ENCODE data around the gene CRYBG2.
"Not testable (repeated sequence)": the region's sequence is repeated elsewhere in the genome, so short reads cannot be mapped to it uniquely, and the experiment has no call there.

CRYBG2 gene

GRCh38 chr1:26336477-26337205 lies 17.3 kb downstream of the CRYBG2 start:
- in situ Hi-C loops (cut with HindIII; ENCODE audit: low pct_unique_long_range_greater_than_20kb, low sequenced_read_pairs), result no loop called here
- no peak for TF ChIP-seq JUND (IDR thresholded peaks at IDR 0.05; ENCODE audit: low read depth)
- peak; percentile 88 to 94 for DNase-seq (ENCODE audit: low read depth in 1 of 2, low spot score in 1 of 2)

- DNase-seq (ENCODE audit: low read depth in 1 of 2, low spot score in 1 of 2), result no peak
- in situ Hi-C loops (cut with HindIII; ENCODE audit: low pct_unique_long_range_greater_than_20kb, low sequenced_read_pairs), result no loop called here
- no peak for TF ChIP-seq JUND (IDR thresholded peaks at IDR 0.05; ENCODE audit: low read depth)
These were observed 18.0 kb downstream of the CRYBG2 start for GRCh38 chr1:26335774-26336476.

- DNase-seq (ENCODE audit: low read depth in 1 of 2, low spot score in 1 of 2); in situ Hi-C loops (cut with HindIII; ENCODE audit: low pct_unique_long_range_greater_than_20kb, low sequenced_read_pairs): not testable (repeated sequence)
These were observed 20.6 kb downstream of the CRYBG2 start for GRCh38 chr1:26333312-26333711.

- DNase-seq (ENCODE audit: low read depth in 1 of 2, low spot score in 1 of 2), result no peak
- TF ChIP-seq JUND (IDR thresholded peaks at IDR 0.05; ENCODE audit: low read depth), result no peak
- in situ Hi-C loops (cut with HindIII; ENCODE audit: low pct_unique_long_range_greater_than_20kb, low sequenced_read_pairs), result no loop called here
These were observed 23.7 kb downstream of the CRYBG2 start for GRCh38 chr1:26330276-26330675.

GRCh38 chr1:26329380-26329779 lies 24.6 kb downstream of the CRYBG2 start:
- in situ Hi-C loops (cut with HindIII; ENCODE audit: low pct_unique_long_range_greater_than_20kb, low sequenced_read_pairs); DNase-seq (ENCODE audit: low read depth in 1 of 2, low spot score in 1 of 2): not testable (repeated sequence)

- TF ChIP-seq JUND (IDR thresholded peaks at IDR 0.05; ENCODE audit: low read depth), result no peak
- no peak for DNase-seq (ENCODE audit: low read depth in 1 of 2, low spot score in 1 of 2)
- in situ Hi-C loops (cut with HindIII; ENCODE audit: low pct_unique_long_range_greater_than_20kb, low sequenced_read_pairs), result no loop called here
These were observed 25.3 kb downstream of the CRYBG2 start for GRCh38 chr1:26328597-26328996.

- in situ Hi-C loops (cut with HindIII; ENCODE audit: low pct_unique_long_range_greater_than_20kb, low sequenced_read_pairs), result no loop called here
- no peak for DNase-seq (ENCODE audit: low read depth in 1 of 2, low spot score in 1 of 2)
- no peak for TF ChIP-seq JUND (IDR thresholded peaks at IDR 0.05; ENCODE audit: low read depth)
These were observed 26.0 kb downstream of the CRYBG2 start for GRCh38 chr1:26327956-26328362.

GRCh38 chr1:26324550-26324949 lies 29.4 kb downstream of the CRYBG2 start:
- in situ Hi-C loops (cut with HindIII; ENCODE audit: low pct_unique_long_range_greater_than_20kb, low sequenced_read_pairs), result no loop called here
- TF ChIP-seq JUND (IDR thresholded peaks at IDR 0.05; ENCODE audit: low read depth), result no peak
- DNase-seq (ENCODE audit: low read depth in 1 of 2, low spot score in 1 of 2), result no peak

- no peak for TF ChIP-seq JUND (IDR thresholded peaks at IDR 0.05; ENCODE audit: low read depth)
- in situ Hi-C loops (cut with HindIII; ENCODE audit: low pct_unique_long_range_greater_than_20kb, low sequenced_read_pairs), result no loop called here
- DNase-seq (ENCODE audit: low read depth in 1 of 2, low spot score in 1 of 2), result no peak
These were observed 30.5 kb downstream of the CRYBG2 start for GRCh38 chr1:26323382-26323781.

GRCh38 chr1:26322042-26322331 lies 31.9 kb downstream of the CRYBG2 start:
- DNase-seq (ENCODE audit: low read depth in 1 of 2, low spot score in 1 of 2), result no peak
- in situ Hi-C loops (cut with HindIII; ENCODE audit: low pct_unique_long_range_greater_than_20kb, low sequenced_read_pairs), result no loop called here
- no peak for TF ChIP-seq JUND (IDR thresholded peaks at IDR 0.05; ENCODE audit: low read depth)

GRCh38 chr1:26321315-26322041 lies 32.5 kb downstream of the CRYBG2 start:
- in situ Hi-C loops (cut with HindIII; ENCODE audit: low pct_unique_long_range_greater_than_20kb, low sequenced_read_pairs), result no loop called here
- TF ChIP-seq JUND (IDR thresholded peaks at IDR 0.05; ENCODE audit: low read depth), result no peak
- DNase-seq (ENCODE audit: low read depth in 1 of 2, low spot score in 1 of 2), result peak; percentile 56 to 83

GRCh38 chr1:26320896-26321295 lies 33.0 kb downstream of the CRYBG2 start:
- no peak for DNase-seq (ENCODE audit: low read depth in 1 of 2, low spot score in 1 of 2)
- in situ Hi-C loops (cut with HindIII; ENCODE audit: low pct_unique_long_range_greater_than_20kb, low sequenced_read_pairs), result no loop called here
- TF ChIP-seq JUND (IDR thresholded peaks at IDR 0.05; ENCODE audit: low read depth), result no peak

GRCh38 chr1:26318338-26319064 lies 35.4 kb downstream of the CRYBG2 start:
- no peak for TF ChIP-seq JUND (IDR thresholded peaks at IDR 0.05; ENCODE audit: low read depth)
- DNase-seq (ENCODE audit: low read depth in 1 of 2, low spot score in 1 of 2), result no peak
- in situ Hi-C loops (cut with HindIII; ENCODE audit: low pct_unique_long_range_greater_than_20kb, low sequenced_read_pairs), result no loop called here

All from T47D (cell line).